B cell (primary cell): ENCODE results near the gene FAM53B. TPM values are rescaled to one million over a fixed set of nuclear protein-coding genes. Genes with fewer than 3 reads are reported as not detected.
A peak's percentile ranks its signal among the peaks of the same experiment; 100 is the strongest.

Experiments used
- ATAC-seq: fragments of 200-7000 bp; cut with Tn5 transposase; one replicate; pipeline ENCODE4 v1.10.0; 2021; ENCODE audit warnings: low read depth, mild to moderate bottlenecking, moderate number of reproducible peaks, moderate library complexity
- CTCF ChIA-PET: fragments of 350-600 bp; sonication (Branson Sonifier 250); formaldehyde crosslinking; loops from one replicate; lab custom pipeline; 2021; ENCODE audit warnings: antibody characterized with exemption, inconsistent platforms; lab: Charles Lee
- POLR2A ChIA-PET: fragments of 350-600 bp; sonication (Branson Sonifier 250); formaldehyde crosslinking; loops from one replicate; lab custom pipeline; 2021; ENCODE audit warnings: antibody characterized with exemption; lab: Charles Lee
- DNase-seq: peaks from one replicate; pipeline ENCODE4 v3.0.0; 2013
- H2AFZ ChIP-seq: 2 replicates; pipeline ENCODE4 v1.6.1; 2012; ENCODE audit warnings: mild to moderate bottlenecking, low read depth, low read length; ENCODE audit not compliant: insufficient read depth, poor library complexity, severe bottlenecking
- H3K27ac ChIP-seq, 2 donors: 1 replicate in 1 of 2; 2 replicates in 1 of 2; pipeline ENCODE4 v1.5.1; 2012 to 2013; ENCODE audit warnings: low read length in 2 of 2, mild to moderate bottlenecking in 2 of 2, moderate library complexity in 1 of 2
- H3K27me3 ChIP-seq, 4 experiments: fragments of 200-600 bp in 1 of 4; sonication (generic) in 1 of 4; replicated peaks in 1 of 4; 1 replicate in 2 of 4; 2 replicates in 2 of 4; pipeline versions ENCODE4 v1.6.1 to v1.7.0; 2013 to 2016; ENCODE audit warnings: low read length in 3 of 4, mild to moderate bottlenecking in 2 of 4, mixed read lengths in 1 of 4, moderate library complexity in 1 of 4; ENCODE audit not compliant: insufficient read depth in 4 of 4, control insufficient read depth in 3 of 4; ENCODE audit errors: control extremely low read depth in 1 of 4
- H3K36me3 ChIP-seq, 2 experiments: replicated peaks in 1 of 2; 1 replicate in 1 of 2; 2 replicates in 1 of 2; pipeline versions ENCODE4 v1.6.1 to v1.7.1; 2013; ENCODE audit warnings: low read length in 1 of 2; ENCODE audit not compliant: insufficient read depth in 2 of 2, control insufficient read depth in 1 of 2; ENCODE audit errors: control extremely low read depth in 1 of 2, extremely low read depth in 1 of 2
- H3K4me1 ChIP-seq, 2 donors: fragments of 200-600 bp in 1 of 2; sonication (generic) in 1 of 2; 1 replicate in 1 of 2; 2 replicates in 1 of 2; pipeline versions ENCODE4 v1.5.1 to v1.6.1; 2013 to 2017; ENCODE audit warnings: low read length in 2 of 2; ENCODE audit not compliant: control insufficient read depth in 2 of 2, insufficient read depth in 2 of 2
- H3K4me2 ChIP-seq: replicated peaks from 2 replicates; pipeline ENCODE3; 2012; ENCODE audit warnings: mild to moderate bottlenecking, low read depth, low read length; ENCODE audit not compliant: poor library complexity, severe bottlenecking
- H3K4me3 ChIP-seq, 5 experiments: fragments of 200-600 bp in 1 of 5; sonication (generic) in 1 of 5; 1 replicate in 3 of 5; 2 replicates in 2 of 5; pipeline versions ENCODE4 v1.5.1 to v1.7.0; 2011 to 2016; ENCODE audit warnings: low read length in 4 of 5, mild to moderate bottlenecking in 4 of 5, low read depth in 2 of 5, control low read depth in 1 of 5, moderate library complexity in 1 of 5; ENCODE audit not compliant: insufficient read depth in 1 of 5; ENCODE audit errors: control extremely low read depth in 1 of 5, extremely low read depth in 1 of 5
- H3K79me2 ChIP-seq: fragments of 200-600 bp; sonication (generic); one replicate; pipeline ENCODE4 v1.6.0; 2016; ENCODE audit warnings: low read length; ENCODE audit not compliant: control insufficient read depth, insufficient read depth
- H3K9ac ChIP-seq: fragments of 200-600 bp; sonication (generic); 2 replicates; pipeline ENCODE4 v1.6.1; 2017; ENCODE audit warnings: mild to moderate bottlenecking, low read length, moderate library complexity
- H3K9me3 ChIP-seq, 3 donors: one replicate each; pipeline versions ENCODE4 v1.6.1 to v1.7.1; 2013; ENCODE audit warnings: low read length in 2 of 3; ENCODE audit not compliant: control insufficient read depth in 2 of 3, insufficient read depth in 1 of 3; ENCODE audit errors: control extremely low read depth in 1 of 3
- H4K20me1 ChIP-seq: 2 replicates; pipeline ENCODE4 v1.6.0; 2012; ENCODE audit warnings: mild to moderate bottlenecking, low read length; ENCODE audit not compliant: insufficient read depth, control insufficient read depth, poor library complexity, severe bottlenecking
- H3K27ac Mint-ChIP-seq: one replicate; pipeline ENCODE4 v1.8.0; 2021; ENCODE audit warnings: mixed read lengths
- H3K27me3 Mint-ChIP-seq: one replicate; pipeline ENCODE4 v1.8.0; 2021; ENCODE audit warnings: mixed read lengths
- H3K4me1 Mint-ChIP-seq: one replicate; pipeline ENCODE4 v1.8.0; 2021; ENCODE audit warnings: mixed read lengths
- H3K4me3 Mint-ChIP-seq: one replicate; pipeline ENCODE4 v1.8.0; 2021; ENCODE audit warnings: mixed read lengths
- H3K9me3 Mint-ChIP-seq: one replicate; pipeline ENCODE4 v1.8.0; 2022; ENCODE audit warnings: mixed read lengths; ENCODE audit not compliant: insufficient read depth
- CTCF ChIP-seq: fragments of 200-600 bp; IDR thresholded peaks from one replicate; pipeline ENCODE4 v1.8.0; 2022; ENCODE audit warnings: antibody characterized with exemption, mild to moderate bottlenecking
- EZH2 ChIP-seq: IDR thresholded peaks from 2 replicates; pipeline ENCODE4 v1.6.1; 2012; ENCODE audit warnings: borderline replicate concordance, low read depth, mild to moderate bottlenecking, moderate library complexity, low read length; ENCODE audit not compliant: insufficient read depth, poor library complexity, severe bottlenecking
- WGBS: methylation state at CpG from one replicate; pipeline ENCODE4 v1.1.5; 2013; ENCODE audit warnings: missing lambda C conversion rate; ENCODE audit not compliant: insufficient coverage; 5-methylcytosine and 5-hydroxymethylcytosine counted together
- intact Hi-C: fragments of 100-400 bp; cut with micrococcal nuclease; formaldehyde crosslinking; loops from one replicate; pipeline ENCODE4 v1.10.0; 2022
- polyA plus RNA-seq: library from polyadenylated mRNA; depleted of rRNA; stranded (reverse); fragments of >200 nt; gene quantifications from 2 replicates; pipeline ENCODE4 v1.2.3, GENCODE V29; 2012
- total RNA-seq, 2 donors: library from RNA; stranded (reverse); fragments of 120-200 nt in 1 of 2; gene quantifications; 1 replicate in 1 of 2; 2 replicates in 1 of 2; pipeline versions ENCODE4 v1.2.3 to v1.2.4, GENCODE V29; 2013 to 2022

FAM53B gene
- total and polyA plus RNA-seq, 2 donors (not counting 1 experiment from before 2014, with no cell fraction given) = 51.2 to 186 TPM

GRCh38 chr10:124677749-124678556, 66.2 kb downstream of the FAM53B start:
- no peak overlapping the region for H3K4me3 ChIP-seq
- H3K79me2 ChIP-seq = peaks cover 100% of the 10 kb centered on the region
- Mint-ChIP-seq H3K9me3 (no peaks in the 10 kb centered on the region), H3K27me3 (no peaks in the 10 kb centered on the region), H3K4me3 (no peak overlapping the region), H3K27ac (peak overlapping the region; percentile 46), H3K4me1 (peaks cover 75% of the 10 kb centered on the region)
- no peak overlapping the region for H3K9ac ChIP-seq
- ATAC-seq (no peak), DNase-seq (no peak)
- ChIA-PET POLR2A (interaction anchor here (0.6 kb wide), 1 partner anchor 139 kb away, joined by 6 read pairs; no protein-coding TSS in a partner anchor), CTCF (interaction anchor here (0.9 to 3.4 kb wide), 6 partner anchors 8 to 63 kb away, joined by 3 to 12 read pairs (median 6); no protein-coding TSS in a partner anchor)
- H3K9me3 ChIP-seq = no peaks in the 10 kb centered on the region
- TF ChIP-seq CTCF (no peak), EZH2 (no peak)
- H3K36me3 ChIP-seq = peaks cover 0 to 99% of the 10 kb centered on the region in 2 experiments
- H4K20me1 ChIP-seq = peaks cover 97% of the 10 kb centered on the region
- no peaks in the 10 kb centered on the region for H3K27me3 ChIP-seq
- H3K4me1 ChIP-seq = peaks cover 33 to 78% of the 10 kb centered on the region in 2 donors
- peak overlapping the region; percentile 31 for H3K4me2 ChIP-seq
- WGBS = 94% methylated on average over 6 of the region's 10 CpGs
- H2AFZ ChIP-seq = no peak overlapping the region
- intact Hi-C loops = no loop called here
- H3K27ac ChIP-seq = peak overlapping the region in 1 of 2 donors; percentile 57

- Mint-ChIP-seq H3K4me1 (peaks cover 75% of the 10 kb centered on the region), H3K27me3 (no peaks in the 10 kb centered on the region), H3K9me3 (no peaks in the 10 kb centered on the region), H3K4me3 (no peak overlapping the region), H3K27ac (peak overlapping the region; percentile 46)
- peaks cover 98% of the 10 kb centered on the region for H4K20me1 ChIP-seq
- H2AFZ ChIP-seq = no peak overlapping the region
- H3K9ac ChIP-seq = no peak overlapping the region
- no peak overlapping the region for H3K4me2 ChIP-seq
- no peaks in the 10 kb centered on the region for H3K9me3 ChIP-seq
- no peaks in the 10 kb centered on the region for H3K27me3 ChIP-seq
- peaks cover 27 to 78% of the 10 kb centered on the region in 2 donors for H3K4me1 ChIP-seq
- intact Hi-C loops = no loop called here
- POLR2A ChIA-PET = no interaction called here
- TF ChIP-seq CTCF (no peak), EZH2 (no peak)
- peaks cover 100% of the 10 kb centered on the region for H3K79me2 ChIP-seq
- CTCF ChIA-PET = interaction anchor here (0.9 to 3.4 kb wide), 3 partner anchors 9 to 64 kb away, joined by 3 to 12 read pairs (median 3); no protein-coding TSS in a partner anchor
- 92% methylated on average over 10 of the region's 10 CpGs for WGBS
- H3K36me3 ChIP-seq = peaks cover 0 to 98% of the 10 kb centered on the region in 2 experiments
- no peak overlapping the region for H3K4me3 ChIP-seq
- no peak for DNase-seq
- H3K27ac ChIP-seq = peak overlapping the region in 1 of 2 donors; percentile 41
- ATAC-seq = no peak
Observed at GRCh38 chr10:124677293-124677699, 66.9 kb downstream of the FAM53B start.
